Right hindlimb (tissue), 1 donor: Measurements from ENCODE around the gene RALGDS.
A peak's percentile ranks its signal among the peaks of the same experiment; 100 is the strongest.
"Not testable (repeated sequence)": the region's sequence is repeated elsewhere in the genome, so short reads cannot be mapped to it uniquely, and the experiment has no call there.

Experiments used
- DNase-seq: peaks from one replicate; pipeline ENCODE4 v3.0.0-alpha.2; 2018

RALGDS gene

GRCh38 chr9:133103987-133104505 lies 17.0 kb downstream of the RALGDS start:
- DNase-seq = no peak

- peak; percentile 73 for DNase-seq
Observed at GRCh38 chr9:133103183-133103986, 17.7 kb downstream of the RALGDS start.

- no peak for DNase-seq
Observed at GRCh38 chr9:133102190-133103021, 18.6 kb downstream of the RALGDS start.

GRCh38 chr9:133101356-133102189 lies 19.5 kb downstream of the RALGDS start:
- no peak for DNase-seq

- DNase-seq = no peak
Observed at GRCh38 chr9:133100506-133101355, 20.3 kb downstream of the RALGDS start.

- DNase-seq = no peak
Observed at GRCh38 chr9:133099726-133100505, 21.1 kb downstream of the RALGDS start.

GRCh38 chr9:133098871-133099270 lies 22.2 kb downstream of the RALGDS start:
- no peak for DNase-seq

GRCh38 chr9:133098104-133098754 lies 22.8 kb downstream of the RALGDS start:
- no peak for DNase-seq

- DNase-seq = no peak
Observed at GRCh38 chr9:133094842-133095393, 26.1 kb downstream of the RALGDS start.

- not testable (repeated sequence) for DNase-seq
Observed at GRCh38 chr9:133094351-133094750, 26.7 kb downstream of the RALGDS start.

GRCh38 chr9:133090752-133091385 lies 30.2 kb downstream of the RALGDS start:
- DNase-seq = no peak

- DNase-seq = no peak
Observed at GRCh38 chr9:133090187-133090586, 30.9 kb downstream of the RALGDS start.

- peak; percentile 28 for DNase-seq
Observed at GRCh38 chr9:133089271-133089671, 31.8 kb downstream of the RALGDS start.

GRCh38 chr9:133088756-133089155 lies 32.3 kb downstream of the RALGDS start:
- DNase-seq = no peak

- no peak for DNase-seq
Observed at GRCh38 chr9:133088146-133088750, 32.8 kb downstream of the RALGDS start.

GRCh38 chr9:133087429-133088145 lies 33.5 kb downstream of the RALGDS start:
- DNase-seq = no peak

GRCh38 chr9:133086894-133087293 lies 34.1 kb downstream of the RALGDS start:
- no peak for DNase-seq

GRCh38 chr9:133086212-133086860 lies 34.7 kb downstream of the RALGDS start:
- not testable (repeated sequence) for DNase-seq
